Astrocyte of the cerebellum (primary cell): ENCODE results near the gene ADCYAP1R1.
A peak's percentile ranks its signal among the peaks of the same experiment; 100 is the strongest.

Experiments used
- DNase-seq: peaks from one replicate; pipeline ENCODE4 v3.0.0-alpha.2; 2011; ENCODE audit warnings: low read depth
- H3K4me3 ChIP-seq: 2 replicates; pipeline ENCODE4 v1.5.1; 2011; ENCODE audit warnings: mild to moderate bottlenecking, low read depth, low read length, moderate library complexity
- in situ Hi-C: cut with HindIII; loops from 2 replicates; pipeline ENCODE4 v1.10.0; 2017; ENCODE audit warnings: low sequenced_read_pairs
- TF ChIP-seq, protein P1 (sequence below): IDR thresholded peaks from 2 replicates; pipeline ENCODE4 v1.5.1; 2012; ENCODE audit warnings: low read length, low read depth, moderate library complexity, mild to moderate bottlenecking; ENCODE audit errors: missing control alignments

ADCYAP1R1 gene

GRCh38 chr7:31051598-31052486, at the start of gene ADCYAP1R1:
ADCYAP1R1 (plus strand) TSS chr7:31052308; CDS start chr7:31063265, 10,957 bp downstream.
- TF ChIP-seq, protein P1, sequence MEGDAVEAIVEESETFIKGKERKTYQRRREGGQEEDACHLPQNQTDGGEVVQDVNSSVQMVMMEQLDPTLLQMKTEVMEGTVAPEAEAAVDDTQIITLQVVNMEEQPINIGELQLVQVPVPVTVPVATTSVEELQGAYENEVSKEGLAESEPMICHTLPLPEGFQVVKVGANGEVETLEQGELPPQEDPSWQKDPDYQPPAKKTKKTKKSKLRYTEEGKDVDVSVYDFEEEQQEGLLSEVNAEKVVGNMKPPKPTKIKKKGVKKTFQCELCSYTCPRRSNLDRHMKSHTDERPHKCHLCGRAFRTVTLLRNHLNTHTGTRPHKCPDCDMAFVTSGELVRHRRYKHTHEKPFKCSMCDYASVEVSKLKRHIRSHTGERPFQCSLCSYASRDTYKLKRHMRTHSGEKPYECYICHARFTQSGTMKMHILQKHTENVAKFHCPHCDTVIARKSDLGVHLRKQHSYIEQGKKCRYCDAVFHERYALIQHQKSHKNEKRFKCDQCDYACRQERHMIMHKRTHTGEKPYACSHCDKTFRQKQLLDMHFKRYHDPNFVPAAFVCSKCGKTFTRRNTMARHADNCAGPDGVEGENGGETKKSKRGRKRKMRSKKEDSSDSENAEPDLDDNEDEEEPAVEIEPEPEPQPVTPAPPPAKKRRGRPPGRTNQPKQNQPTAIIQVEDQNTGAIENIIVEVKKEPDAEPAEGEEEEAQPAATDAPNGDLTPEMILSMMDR, result no peak
- in situ Hi-C loops, result loop anchor here (25.0 kb wide), 1 partner anchor 90 kb away; the partner anchor contains the start of gene GHRHR
- DNase-seq, result no peak
- peak within 1 kb of the TSS; percentile 16 for H3K4me3 ChIP-seq

GRCh38 chr7:31003097-31003496, 49.0 kb upstream of the ADCYAP1R1 start:
- in situ Hi-C loops, result no loop called here
- H3K4me3 ChIP-seq, result no peak overlapping the region
- DNase-seq, result no peak
- TF ChIP-seq, protein P1, result no peak

GRCh38 chr7:31003721-31004120, 48.4 kb upstream of the ADCYAP1R1 start:
- no peak overlapping the region for H3K4me3 ChIP-seq
- in situ Hi-C loops, result no loop called here
- TF ChIP-seq, protein P1, result no peak
- no peak for DNase-seq

DNA sequence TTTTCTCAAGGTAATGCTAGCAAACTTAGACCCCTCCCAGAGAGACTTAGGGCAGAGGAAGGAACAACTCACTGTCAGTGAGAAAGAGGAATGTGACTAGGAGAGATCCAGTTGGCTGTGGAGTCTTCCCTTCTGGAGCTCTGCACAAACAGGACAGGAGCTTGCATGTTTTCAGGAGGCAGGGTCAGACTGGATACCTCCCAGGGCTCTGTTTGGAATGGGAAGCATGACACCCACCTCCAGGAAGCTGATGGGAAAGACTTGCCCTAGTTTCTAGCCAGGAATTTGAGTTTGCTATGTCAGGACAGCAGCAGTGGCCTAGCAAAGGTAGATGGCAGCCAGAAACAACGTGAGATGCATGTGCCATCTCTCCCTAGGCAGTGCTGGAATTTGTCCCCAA, 47.7 kb upstream of the ADCYAP1R1 start:
- DNase-seq, result no peak
- in situ Hi-C loops, result no loop called here
- TF ChIP-seq, protein P1, result no peak
- H3K4me3 ChIP-seq, result no peak overlapping the region

DNA sequence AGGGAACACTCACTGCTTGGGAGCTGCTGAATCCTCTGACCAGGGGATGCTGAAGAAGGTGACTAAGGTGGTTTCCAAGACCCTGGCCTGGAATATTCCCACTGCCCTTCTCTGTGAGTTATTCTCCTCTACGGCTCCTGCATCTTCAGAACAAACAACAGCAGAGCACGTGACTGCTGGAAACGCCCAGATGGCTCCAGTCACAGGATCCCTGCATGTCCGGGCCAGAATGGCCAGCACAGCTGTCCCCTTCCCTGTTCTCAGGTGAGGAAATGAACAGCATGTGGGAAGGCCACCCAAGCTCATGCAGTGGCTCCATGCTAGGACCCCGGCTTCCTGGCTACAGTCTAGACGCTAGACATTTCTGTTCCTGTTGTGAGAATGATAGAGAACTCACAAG, 45.3 kb upstream of the ADCYAP1R1 start:
- H3K4me3 ChIP-seq, result no peak overlapping the region
- in situ Hi-C loops, result no loop called here
- no peak for DNase-seq
- TF ChIP-seq, protein P1, result no peak

GRCh38 chr7:31007634-31008033, 44.5 kb upstream of the ADCYAP1R1 start:
- no peak for DNase-seq
- TF ChIP-seq, protein P1, result no peak
- H3K4me3 ChIP-seq, result no peak overlapping the region
- in situ Hi-C loops, result no loop called here
